Measurements from ENCODE around the gene DDX6. TPM values are rescaled to one million over a fixed set of nuclear protein-coding genes. Genes with fewer than 3 reads are reported as not detected.

The DDX6 gene
- polyA plus RNA-seq, 2 of the 4 experiments (the other 2 are of a cell fraction): 36.3 to 41.4 TPM

GRCh38 chr11:118838905-118839553 is 48.1 kb upstream of the DDX6 start:
- H3K4me1 ChIP-seq: no peaks in the 10 kb centered on the region
- ATAC-seq (no peak), DNase-seq (ENCODE audit: low read depth in 1 of 2, low spot score in 1 of 2) (no peak), FAIRE-seq (no peak)
- CTCF ChIA-PET: no interaction called here
- no peaks in the 10 kb centered on the region for H3K9me3 ChIP-seq
- POLR2A ChIA-PET: interaction anchor here (0.6 kb wide), 1 partner anchor 34 kb away, joined by 5 read pairs; no protein-coding TSS in a partner anchor
- H3K4me2 ChIP-seq: no peak overlapping the region
- 63% methylated on average over 4 of the region's 4 CpGs for WGBS (ENCODE audit: missing lambda C conversion rate)
- H3K4me3 ChIP-seq: no peak overlapping the region
- TF ChIP-seq RCOR1 (IDR thresholded peaks at IDR 0.05; ENCODE audit: low read depth, low read length): no peak
- TF ChIP-seq FOXS1 (CRISPR knock-in tag; IDR thresholded peaks at IDR 0.05): no peak
- TF ChIP-seq, protein P1, sequence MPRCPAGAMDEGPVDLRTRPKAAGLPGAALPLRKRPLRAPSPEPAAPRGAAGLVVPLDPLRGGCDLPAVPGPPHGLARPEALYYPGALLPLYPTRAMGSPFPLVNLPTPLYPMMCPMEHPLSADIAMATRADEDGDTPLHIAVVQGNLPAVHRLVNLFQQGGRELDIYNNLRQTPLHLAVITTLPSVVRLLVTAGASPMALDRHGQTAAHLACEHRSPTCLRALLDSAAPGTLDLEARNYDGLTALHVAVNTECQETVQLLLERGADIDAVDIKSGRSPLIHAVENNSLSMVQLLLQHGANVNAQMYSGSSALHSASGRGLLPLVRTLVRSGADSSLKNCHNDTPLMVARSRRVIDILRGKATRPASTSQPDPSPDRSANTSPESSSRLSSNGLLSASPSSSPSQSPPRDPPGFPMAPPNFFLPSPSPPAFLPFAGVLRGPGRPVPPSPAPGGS (IDR thresholded peaks at IDR 0.05): no peak
- TF ChIP-seq POLR2A (IDR thresholded peaks at IDR 0.05; ENCODE audit: low read length): no peak
- no peak for TF ChIP-seq CHD2 (IDR thresholded peaks at IDR 0.05; ENCODE audit: low read length, partially characterized antibody)
- no peak for TF ChIP-seq REST (IDR thresholded peaks at IDR 0.05)
- no peak for TF ChIP-seq CHD4 (IDR thresholded peaks at IDR 0.05; ENCODE audit: borderline replicate concordance)
- no peak for TF ChIP-seq RARB (CRISPR knock-in tag; IDR thresholded peaks at IDR 0.05)
- TF ChIP-seq, protein P2, sequence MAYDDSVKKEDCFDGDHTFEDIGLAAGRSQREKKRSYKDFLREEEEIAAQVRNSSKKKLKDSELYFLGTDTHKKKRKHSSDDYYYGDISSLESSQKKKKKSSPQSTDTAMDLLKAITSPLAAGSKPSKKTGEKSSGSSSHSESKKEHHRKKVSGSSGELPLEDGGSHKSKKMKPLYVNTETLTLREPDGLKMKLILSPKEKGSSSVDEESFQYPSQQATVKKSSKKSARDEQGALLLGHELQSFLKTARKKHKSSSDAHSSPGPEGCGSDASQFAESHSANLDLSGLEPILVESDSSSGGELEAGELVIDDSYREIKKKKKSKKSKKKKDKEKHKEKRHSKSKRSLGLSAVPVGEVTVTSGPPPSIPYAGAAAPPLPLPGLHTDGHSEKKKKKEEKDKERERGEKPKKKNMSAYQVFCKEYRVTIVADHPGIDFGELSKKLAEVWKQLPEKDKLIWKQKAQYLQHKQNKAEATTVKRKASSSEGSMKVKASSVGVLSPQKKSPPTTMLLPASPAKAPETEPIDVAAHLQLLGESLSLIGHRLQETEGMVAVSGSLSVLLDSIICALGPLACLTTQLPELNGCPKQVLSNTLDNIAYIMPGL (CRISPR knock-in tag; IDR thresholded peaks at IDR 0.05; ENCODE audit: borderline replicate concordance): no peak
- no peak for TF ChIP-seq POLR2AphosphoS2 (conservative IDR thresholded peaks at IDR 0.05; ENCODE audit: low read length)
- no peak for TF ChIP-seq HOXB13 (CRISPR knock-in tag; IDR thresholded peaks at IDR 0.05; ENCODE audit: low read depth)
- no peak for TF ChIP-seq TP53 (CRISPR knock-in tag; IDR thresholded peaks at IDR 0.05)
- no peak overlapping the region for H3K27ac ChIP-seq

DNA sequence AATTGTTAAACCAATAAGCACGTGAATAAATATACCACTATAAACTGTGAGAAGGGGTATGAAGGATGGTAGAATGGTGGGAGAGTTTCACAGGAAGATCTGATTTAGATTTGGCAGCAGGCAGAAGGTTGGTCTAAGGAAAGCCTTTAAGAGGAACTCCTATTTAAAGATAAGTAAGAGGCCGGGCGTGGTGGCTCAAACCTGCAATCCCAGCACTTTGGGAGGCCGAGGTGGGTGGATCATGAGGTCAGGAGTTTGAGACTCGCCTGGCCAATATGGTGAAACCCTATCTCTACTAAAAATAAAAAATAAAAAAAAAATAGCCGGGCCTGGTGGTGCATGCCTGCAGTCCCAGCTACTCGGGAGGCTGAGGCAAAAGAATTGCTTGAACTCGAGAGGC is 46.9 kb upstream of the DDX6 start:
- no peak for DNase-seq (ENCODE audit: low read depth in 1 of 2, low spot score in 1 of 2)
- WGBS (ENCODE audit: missing lambda C conversion rate): 90% methylated on average over 8 of the region's 8 CpGs

More for the DNA sequence above, 46.9 kb upstream of the DDX6 start:
- no peak for FAIRE-seq
- Histone ChIP-seq H3K4me3 (no peak overlapping the region), H3K9me3 (no peaks in the 10 kb centered on the region), H3K4me2 (no peak overlapping the region), H3K4me1 (no peaks in the 10 kb centered on the region), H3K27ac (no peak overlapping the region)
- TF ChIP-seq SREBF2 (IDR thresholded peaks at IDR 0.05) (no peak), NFE2L2 (conservative IDR thresholded peaks at IDR 0.05; ENCODE audit: low read length) (no peak), EHMT2 (IDR thresholded peaks at IDR 0.05; ENCODE audit: low read depth) (no peak), HOXB5 (CRISPR knock-in tag; IDR thresholded peaks at IDR 0.05) (no peak), RFX5 (IDR thresholded peaks at IDR 0.05) (no peak), RAD21 (conservative IDR thresholded peaks at IDR 0.05 in 1 of 2, IDR thresholded peaks at IDR 0.05 in 1 of 2) (no peak), USF2 (IDR thresholded peaks at IDR 0.05) (no peak), JUN (IDR thresholded peaks at IDR 0.05) (no peak)
- TF ChIP-seq, protein P3, sequence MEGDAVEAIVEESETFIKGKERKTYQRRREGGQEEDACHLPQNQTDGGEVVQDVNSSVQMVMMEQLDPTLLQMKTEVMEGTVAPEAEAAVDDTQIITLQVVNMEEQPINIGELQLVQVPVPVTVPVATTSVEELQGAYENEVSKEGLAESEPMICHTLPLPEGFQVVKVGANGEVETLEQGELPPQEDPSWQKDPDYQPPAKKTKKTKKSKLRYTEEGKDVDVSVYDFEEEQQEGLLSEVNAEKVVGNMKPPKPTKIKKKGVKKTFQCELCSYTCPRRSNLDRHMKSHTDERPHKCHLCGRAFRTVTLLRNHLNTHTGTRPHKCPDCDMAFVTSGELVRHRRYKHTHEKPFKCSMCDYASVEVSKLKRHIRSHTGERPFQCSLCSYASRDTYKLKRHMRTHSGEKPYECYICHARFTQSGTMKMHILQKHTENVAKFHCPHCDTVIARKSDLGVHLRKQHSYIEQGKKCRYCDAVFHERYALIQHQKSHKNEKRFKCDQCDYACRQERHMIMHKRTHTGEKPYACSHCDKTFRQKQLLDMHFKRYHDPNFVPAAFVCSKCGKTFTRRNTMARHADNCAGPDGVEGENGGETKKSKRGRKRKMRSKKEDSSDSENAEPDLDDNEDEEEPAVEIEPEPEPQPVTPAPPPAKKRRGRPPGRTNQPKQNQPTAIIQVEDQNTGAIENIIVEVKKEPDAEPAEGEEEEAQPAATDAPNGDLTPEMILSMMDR (IDR thresholded peaks at IDR 0.05): no peak
- ATAC-seq: no peak
- ChIA-PET POLR2A (no interaction called here), CTCF (no interaction called here)
